NCI-H2227 (cell line): Measurements from ENCODE around the gene GRM1.

Source experiments
- DNase-seq: peaks from one replicate; lab custom pipeline; 2025; ENCODE audit not compliant: unreplicated experiment; lab: John Stamatoyannopoulos, UW

GRM1 gene

GRCh38 chr6:146095481-146095880, 66.6 kb downstream of the GRM1 start:
- DNase-seq, result no peak

GRCh38 chr6:146097586-146097985, 68.7 kb downstream of the GRM1 start:
- DNase-seq, result no peak

GRCh38 chr6:146100776-146101175, 71.9 kb downstream of the GRM1 start:
- no peak for DNase-seq

GRCh38 chr6:146103416-146104072, 74.7 kb downstream of the GRM1 start:
- no peak for DNase-seq

- DNase-seq, result no peak
Observed at GRCh38 chr6:146106532-146106931, 77.7 kb downstream of the GRM1 start.

- DNase-seq, result no peak
Observed at GRCh38 chr6:146110990-146111389, 82.1 kb downstream of the GRM1 start.

GRCh38 chr6:146111881-146112450, 83.1 kb downstream of the GRM1 start:
- DNase-seq, result no peak

- no peak for DNase-seq
Observed at GRCh38 chr6:146113084-146113623, 84.3 kb downstream of the GRM1 start.

GRCh38 chr6:146123616-146124015, 94.8 kb downstream of the GRM1 start:
- no peak for DNase-seq

- no peak for DNase-seq
Observed at GRCh38 chr6:146127447-146128215, 98.8 kb downstream of the GRM1 start.

- no peak for DNase-seq
Observed at GRCh38 chr6:146133866-146134265, 105.0 kb downstream of the GRM1 start.

GRCh38 chr6:146135167-146135566, 106.3 kb downstream of the GRM1 start:
- no peak for DNase-seq

GRCh38 chr6:146146836-146147235, 118.0 kb downstream of the GRM1 start:
- no peak for DNase-seq

- no peak for DNase-seq
Observed at GRCh38 chr6:146149770-146150169, 120.9 kb downstream of the GRM1 start.

GRCh38 chr6:146153040-146153758, 124.3 kb downstream of the GRM1 start:
- DNase-seq, result no peak

GRCh38 chr6:146154197-146154596, 125.3 kb downstream of the GRM1 start:
- no peak for DNase-seq

GRCh38 chr6:146161664-146162063, 132.8 kb downstream of the GRM1 start:
- DNase-seq, result no peak

GRCh38 chr6:146169872-146170271, 141.0 kb downstream of the GRM1 start:
- no peak for DNase-seq

GRCh38 chr6:146177785-146178184, 148.9 kb downstream of the GRM1 start:
- no peak for DNase-seq

GRCh38 chr6:146183831-146184230, 155.0 kb downstream of the GRM1 start:
- DNase-seq, result no peak

- no peak for DNase-seq
Observed at GRCh38 chr6:146184701-146185100, 155.8 kb downstream of the GRM1 start.
